GM06990 (cell line): Measurements from ENCODE around the gene INPP5A.

Experiments used
- DNase-seq: peaks from one replicate; pipeline ENCODE4 v3.0.0-alpha.2; 2011; ENCODE audit not compliant: insufficient read length; ENCODE audit errors: extremely low read depth
- H3K27me3 ChIP-seq: replicated peaks from 2 replicates; pipeline ENCODE4 v1.6.0; 2011; ENCODE audit warnings: low read length; ENCODE audit not compliant: control insufficient read depth, insufficient read depth
- H3K36me3 ChIP-seq: 2 replicates; pipeline ENCODE4 v1.5.1; 2011; ENCODE audit warnings: low read length; ENCODE audit not compliant: control insufficient read depth, insufficient read depth
- H3K4me3 ChIP-seq: replicated peaks from 2 replicates; pipeline ENCODE4 v1.5.1; 2011; ENCODE audit warnings: low read depth, mild to moderate bottlenecking, control low read depth, low read length
- TF ChIP-seq, protein P1 (sequence below): IDR thresholded peaks from 2 replicates; pipeline ENCODE4 v1.5.1; 2011; ENCODE audit warnings: low read length, control low read depth, mild to moderate bottlenecking, inconsistent platforms; ENCODE audit not compliant: insufficient read depth, poor library complexity, severe bottlenecking

The INPP5A gene

DNA sequence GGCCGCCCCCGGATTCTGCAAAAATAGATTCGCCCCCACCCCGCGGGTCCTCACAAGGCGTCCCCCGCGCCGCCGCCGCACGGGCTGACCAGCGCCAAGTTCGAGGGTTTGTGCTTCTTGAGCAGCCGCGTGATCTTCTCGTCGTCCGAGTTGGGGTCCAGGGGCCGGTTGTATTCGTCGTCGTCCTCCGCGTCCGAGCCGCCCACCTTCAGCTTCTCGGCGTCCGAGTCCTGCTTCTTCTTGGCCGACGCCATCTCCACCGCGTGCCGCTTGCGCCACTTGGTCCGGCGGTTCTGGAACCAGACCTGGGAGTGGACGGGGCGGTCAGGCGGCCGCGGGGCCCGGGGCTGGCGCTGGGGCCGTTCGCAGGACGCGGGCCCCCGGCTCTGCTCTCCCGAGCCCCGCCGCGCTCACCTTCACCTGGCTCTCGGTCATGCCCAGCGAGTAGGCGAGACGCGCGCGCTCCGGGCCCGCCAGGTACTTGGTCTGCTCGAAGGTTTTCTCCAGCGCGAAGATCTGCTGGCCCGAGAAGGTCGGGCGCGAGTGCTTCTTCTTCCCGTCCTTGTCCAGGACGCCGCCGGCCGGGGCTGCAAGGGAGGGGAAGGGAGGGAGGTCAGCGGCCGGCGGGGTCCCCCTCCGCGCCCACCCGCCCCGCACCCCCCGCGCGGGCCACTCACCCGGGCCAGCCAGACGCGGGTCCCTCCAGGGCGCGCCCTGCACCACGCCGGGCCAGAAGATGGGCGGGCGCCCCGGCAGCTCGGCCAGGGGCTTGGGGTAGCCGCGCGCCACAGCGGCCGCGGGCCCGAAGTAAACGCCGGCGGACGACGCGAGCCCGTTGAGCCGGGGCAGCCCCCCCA is 247.5 kb downstream of the INPP5A start:
- no peak for DNase-seq
- TF ChIP-seq, protein P1, sequence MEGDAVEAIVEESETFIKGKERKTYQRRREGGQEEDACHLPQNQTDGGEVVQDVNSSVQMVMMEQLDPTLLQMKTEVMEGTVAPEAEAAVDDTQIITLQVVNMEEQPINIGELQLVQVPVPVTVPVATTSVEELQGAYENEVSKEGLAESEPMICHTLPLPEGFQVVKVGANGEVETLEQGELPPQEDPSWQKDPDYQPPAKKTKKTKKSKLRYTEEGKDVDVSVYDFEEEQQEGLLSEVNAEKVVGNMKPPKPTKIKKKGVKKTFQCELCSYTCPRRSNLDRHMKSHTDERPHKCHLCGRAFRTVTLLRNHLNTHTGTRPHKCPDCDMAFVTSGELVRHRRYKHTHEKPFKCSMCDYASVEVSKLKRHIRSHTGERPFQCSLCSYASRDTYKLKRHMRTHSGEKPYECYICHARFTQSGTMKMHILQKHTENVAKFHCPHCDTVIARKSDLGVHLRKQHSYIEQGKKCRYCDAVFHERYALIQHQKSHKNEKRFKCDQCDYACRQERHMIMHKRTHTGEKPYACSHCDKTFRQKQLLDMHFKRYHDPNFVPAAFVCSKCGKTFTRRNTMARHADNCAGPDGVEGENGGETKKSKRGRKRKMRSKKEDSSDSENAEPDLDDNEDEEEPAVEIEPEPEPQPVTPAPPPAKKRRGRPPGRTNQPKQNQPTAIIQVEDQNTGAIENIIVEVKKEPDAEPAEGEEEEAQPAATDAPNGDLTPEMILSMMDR, result no peak
- no peaks in the 10 kb centered on the region; the same call in 1 of the 2 replicates for H3K27me3 ChIP-seq
- H3K4me3 ChIP-seq, result no peak overlapping the region
- H3K36me3 ChIP-seq, result peaks cover 2% of the 10 kb centered on the region; the same call in 1 of the 2 replicates

DNA sequence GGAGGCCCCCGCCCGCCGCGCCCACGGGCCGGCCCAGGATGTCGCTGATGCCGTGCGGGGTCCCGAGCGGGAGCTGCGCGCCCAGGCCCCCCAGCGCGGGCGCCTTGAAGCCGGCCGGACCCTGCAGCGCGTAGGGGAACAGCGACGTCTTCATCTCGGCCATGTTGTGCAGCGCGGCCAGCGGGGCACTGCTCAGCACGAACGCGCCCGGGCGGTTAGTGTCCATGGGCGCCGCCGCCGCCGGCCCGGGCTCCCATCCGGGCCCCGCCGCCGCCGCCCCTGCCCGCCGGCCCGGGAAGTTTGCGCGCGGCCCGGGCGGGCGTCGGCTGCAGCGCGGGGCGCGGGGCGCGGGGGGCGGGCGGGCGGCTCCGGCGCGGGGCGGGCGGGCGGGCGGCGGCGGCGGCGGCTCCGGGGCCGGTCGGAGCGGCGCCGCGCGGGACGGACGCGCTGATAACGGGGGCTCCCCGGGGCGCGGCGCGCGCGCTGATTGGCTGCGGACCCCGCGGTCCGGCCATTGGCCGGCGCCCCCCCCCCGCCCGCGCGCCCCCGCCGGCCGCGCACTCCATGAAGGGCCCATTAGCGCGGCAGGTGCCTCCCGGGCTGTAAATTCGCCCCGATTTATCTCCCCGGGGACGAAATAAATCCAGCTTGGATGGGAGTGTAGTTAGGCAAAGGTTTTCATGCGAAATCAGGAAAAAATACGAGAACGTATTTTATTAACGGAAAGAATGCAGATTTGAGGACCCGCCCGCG is 248.3 kb downstream of the INPP5A start, which contains the start of gene NKX6-2:
Gene NKX6-2 (minus strand): TSS at position 425 of the 753 bp plus-strand sequence. CDS start 199 bp downstream, at position 226.
- Histone ChIP-seq H3K4me3 (no peak within 1 kb of the TSS), H3K36me3 (peaks cover 2% of the 10 kb centered on the region; the same call in 1 of the 2 replicates), H3K27me3 (no peaks in the 10 kb centered on the region; the same call in 1 of the 2 replicates)
- TF ChIP-seq, protein P1, result no peak
- no peak for DNase-seq

DNA sequence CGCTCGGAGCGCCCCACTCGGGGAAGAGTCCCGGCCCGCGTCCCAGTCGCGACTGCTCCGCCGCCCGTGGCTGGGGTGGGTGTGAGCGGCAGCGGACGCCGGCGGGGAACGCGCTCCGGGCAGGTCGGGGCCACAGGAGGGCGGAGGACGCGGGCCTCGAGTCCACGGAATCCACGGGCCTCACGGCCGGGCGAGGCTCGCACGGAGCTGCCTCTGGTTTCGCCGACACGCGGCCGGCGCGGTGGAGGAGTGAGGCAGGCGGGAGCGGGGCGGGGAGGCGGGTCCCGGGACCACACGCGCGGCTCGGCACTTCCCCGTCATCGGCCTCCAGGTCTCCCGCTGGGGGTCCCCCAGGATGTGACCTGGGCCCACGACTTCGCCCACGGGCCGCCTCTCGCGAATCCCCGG is 248.9 kb downstream of the INPP5A start:
- H3K36me3 ChIP-seq, result peaks cover 2% of the 10 kb centered on the region; the same call in 1 of the 2 replicates
- no peak overlapping the region for H3K4me3 ChIP-seq
- TF ChIP-seq, protein P1, result no peak
- no peak for DNase-seq
- H3K27me3 ChIP-seq, result no peaks in the 10 kb centered on the region; the same call in 1 of the 2 replicates

DNA sequence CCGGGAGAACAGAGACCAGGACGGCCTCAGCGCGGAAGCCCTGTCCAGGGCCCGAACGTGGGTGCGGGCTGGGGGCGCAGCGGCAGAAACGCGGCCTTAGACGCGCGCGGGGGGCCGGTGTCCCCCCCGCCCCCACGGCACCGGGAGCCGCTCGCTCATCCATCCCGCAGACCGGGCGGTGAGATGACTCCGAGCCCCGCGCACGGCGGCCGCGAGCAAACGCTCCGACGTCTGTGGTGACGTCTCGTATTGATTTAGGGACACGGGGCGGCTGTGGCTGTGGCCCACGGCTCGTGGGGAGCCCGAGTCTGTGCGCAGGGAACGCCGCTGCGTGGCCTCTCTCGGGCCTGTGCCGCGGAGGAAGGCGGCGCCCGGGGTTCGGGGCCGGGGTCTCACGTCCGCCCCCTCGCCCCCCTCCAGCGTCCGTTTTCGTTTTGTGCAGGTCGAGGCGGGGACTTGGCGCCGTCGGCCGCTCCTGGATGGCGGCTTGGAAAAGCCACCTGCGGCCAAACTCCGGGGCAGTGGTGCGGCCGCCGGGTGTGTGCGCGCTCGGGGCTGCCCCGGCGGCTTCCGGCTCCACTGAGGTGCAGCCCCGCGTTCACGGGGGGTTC is 249.4 kb downstream of the INPP5A start:
- H3K36me3 ChIP-seq, result peaks cover 2% of the 10 kb centered on the region; the same call in 1 of the 2 replicates
- TF ChIP-seq, protein P1, result no peak
- DNase-seq, result no peak
- no peaks in the 10 kb centered on the region; the same call in 1 of the 2 replicates for H3K27me3 ChIP-seq
- no peak overlapping the region for H3K4me3 ChIP-seq

DNA sequence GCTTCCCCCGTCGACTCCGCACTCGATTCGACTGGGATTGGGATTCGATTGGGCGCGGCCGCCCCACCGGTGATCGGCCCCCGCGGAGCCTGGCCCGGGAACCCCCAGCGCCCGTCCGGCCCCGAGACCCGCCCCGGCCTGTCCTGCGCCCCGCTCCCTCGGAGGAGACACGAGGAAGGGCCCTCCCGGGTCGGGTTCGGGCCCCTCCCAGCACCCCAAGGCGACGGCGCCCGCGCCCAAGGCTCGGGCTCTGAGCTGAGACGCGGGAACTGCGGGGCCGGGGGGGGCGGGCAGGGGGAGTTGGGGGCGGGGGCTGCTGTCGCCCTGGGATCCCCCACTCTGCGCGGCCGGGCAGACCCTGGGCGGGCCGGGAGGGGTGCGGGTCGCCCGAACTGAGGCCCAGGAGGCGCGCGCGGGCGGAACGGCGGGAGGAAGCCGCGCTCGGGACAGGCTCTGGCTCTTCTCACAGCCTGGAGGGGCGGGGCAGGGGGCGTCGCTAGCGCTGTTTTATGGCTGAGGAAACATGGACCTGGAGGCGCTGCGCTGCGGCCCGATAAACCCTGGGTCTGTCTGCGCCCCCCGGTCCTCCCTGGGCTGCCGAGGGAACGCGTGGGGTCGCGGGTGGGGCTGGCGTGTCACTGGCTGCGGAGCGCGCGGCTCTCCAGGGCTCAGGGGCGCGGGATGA is 250.1 kb downstream of the INPP5A start:
- DNase-seq, result no peak
- no peak overlapping the region for H3K4me3 ChIP-seq
- H3K27me3 ChIP-seq, result no peaks in the 10 kb centered on the region; the same call in 1 of the 2 replicates
- no peaks in the 10 kb centered on the region for H3K36me3 ChIP-seq
- TF ChIP-seq, protein P1, result no peak
